ENCODE data around the gene EEFSEC.

DNA sequence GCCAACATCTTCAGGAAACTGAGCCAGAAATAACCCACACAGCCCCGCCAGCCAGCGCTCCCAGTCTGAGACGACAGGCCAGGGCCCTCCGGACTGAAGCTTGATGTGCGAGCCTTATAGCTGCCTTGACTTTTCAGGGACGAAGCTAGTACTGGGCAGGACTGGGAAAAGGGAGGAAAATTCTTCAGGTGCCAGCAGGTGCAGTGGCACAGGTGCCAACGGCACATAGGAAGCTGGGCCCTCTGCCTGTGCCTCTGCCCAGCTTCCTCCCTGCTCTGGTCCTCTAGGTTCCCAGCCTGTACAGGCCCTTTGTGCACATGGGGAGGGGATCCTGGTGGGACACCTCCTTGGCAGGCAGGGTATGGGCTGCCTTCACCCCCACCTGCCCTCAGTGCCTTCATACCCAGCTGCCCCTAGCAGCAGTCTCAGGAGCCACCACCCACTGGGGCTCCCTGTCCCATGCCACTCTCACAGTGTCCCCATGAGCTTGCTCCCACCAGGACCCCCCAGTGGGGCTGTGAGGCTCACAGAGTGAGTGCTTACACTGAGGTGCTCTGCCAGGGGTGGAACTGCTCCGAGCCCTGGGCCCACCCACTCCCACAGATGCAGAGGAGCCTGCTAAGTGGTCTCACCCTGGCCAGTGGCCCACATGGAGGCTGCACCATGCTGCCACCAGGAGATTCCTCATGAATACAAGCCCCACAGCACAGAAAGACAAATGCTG lies 252.4 kb downstream of the EEFSEC start:
- TF ChIP-seq CTCF (IDR thresholded peaks at IDR 0.05; ENCODE audit: low read depth, low read length) (no peak), POLR2A (IDR thresholded peaks at IDR 0.05; ENCODE audit: extremely low read depth, insufficient read length) (no peak), MYC (IDR thresholded peaks at IDR 0.05; ENCODE audit: low read depth, low read length) (no peak), MAX (IDR thresholded peaks at IDR 0.05; ENCODE audit: low read depth, low read length) (no peak)

Data from NB4 (cell line).